GM19324 (cell line): ENCODE results near the gene SETBP1.
A peak's percentile ranks its signal among the peaks of the same experiment; 100 is the strongest.

Source experiments
- ATAC-seq: cut with Tn5 transposase; IDR thresholded peaks from one replicate; pipeline ENCODE4 v1.9.1; 2021; ENCODE audit warnings: mild to moderate bottlenecking, moderate library complexity; ENCODE audit not compliant: unreplicated experiment, low FRiP score

SETBP1 gene

GRCh38 chr18:44679056-44679913 lies 1.4 kb upstream of the SETBP1 start:
- ATAC-seq: peak; percentile 87

- no peak for ATAC-seq
Measured at GRCh38 chr18:44679914-44680272, 795 bp upstream of the SETBP1 start.

GRCh38 chr18:44681076-44681970 lies 635 bp downstream of the SETBP1 start:
- ATAC-seq: no peak

GRCh38 chr18:44682201-44682870 lies 1.6 kb downstream of the SETBP1 start:
- ATAC-seq: no peak

GRCh38 chr18:44682871-44683221 lies 2.2 kb downstream of the SETBP1 start:
- ATAC-seq: no peak

GRCh38 chr18:44683556-44683955 lies 2.9 kb downstream of the SETBP1 start:
- ATAC-seq: no peak

- ATAC-seq: no peak
Measured at GRCh38 chr18:44685296-44685695, 4.6 kb downstream of the SETBP1 start.

- ATAC-seq: no peak
Measured at GRCh38 chr18:44686156-44686555, 5.5 kb downstream of the SETBP1 start.

- ATAC-seq: no peak
Measured at GRCh38 chr18:44687421-44687820, 6.7 kb downstream of the SETBP1 start.

- no peak for ATAC-seq
Measured at GRCh38 chr18:44689736-44690135, 9.0 kb downstream of the SETBP1 start.

- ATAC-seq: no peak
Measured at GRCh38 chr18:44691148-44691925, 10.6 kb downstream of the SETBP1 start.

- no peak for ATAC-seq
Measured at GRCh38 chr18:44693030-44693784, 12.5 kb downstream of the SETBP1 start.

- ATAC-seq: no peak
Measured at GRCh38 chr18:44695503-44695902, 14.8 kb downstream of the SETBP1 start.

GRCh38 chr18:44696892-44697291 lies 16.2 kb downstream of the SETBP1 start:
- no peak for ATAC-seq

- ATAC-seq: no peak
Measured at GRCh38 chr18:44697315-44697714, 16.6 kb downstream of the SETBP1 start.

- no peak for ATAC-seq
Measured at GRCh38 chr18:44698518-44698917, 17.8 kb downstream of the SETBP1 start.

- ATAC-seq: no peak
Measured at GRCh38 chr18:44699572-44700261, 19.0 kb downstream of the SETBP1 start.

GRCh38 chr18:44700652-44701051 lies 20.0 kb downstream of the SETBP1 start:
- ATAC-seq: no peak

- no peak for ATAC-seq
Measured at GRCh38 chr18:44701227-44701626, 20.5 kb downstream of the SETBP1 start.
